Muscle of leg (tissue), 11 donors: ENCODE data around the gene STIL. TPM values are rescaled to one million over a fixed set of nuclear protein-coding genes. Genes with fewer than 3 reads are reported as not detected.

Experiments
- DNase-seq: peaks from one replicate; pipeline ENCODE4 v3.0.0; 2013
- H3K27ac ChIP-seq: one replicate; pipeline ENCODE4 v1.5.1; 2013; ENCODE audit warnings: mild to moderate bottlenecking, low read length, control low read depth
- H3K27me3 ChIP-seq: one replicate; pipeline ENCODE4 v1.6.1; 2013; ENCODE audit warnings: low read length; ENCODE audit not compliant: control insufficient read depth, insufficient read depth
- H3K36me3 ChIP-seq: one replicate; pipeline ENCODE4 v1.6.1; 2013; ENCODE audit warnings: low read length; ENCODE audit not compliant: control insufficient read depth, insufficient read depth
- H3K4me1 ChIP-seq: one replicate; pipeline ENCODE4 v1.6.1; 2013; ENCODE audit warnings: low read length; ENCODE audit not compliant: control insufficient read depth, insufficient read depth
- H3K4me3 ChIP-seq: one replicate; pipeline ENCODE4 v1.5.1; 2013; ENCODE audit warnings: low read length, control low read depth
- H3K9me3 ChIP-seq: replicated peaks from 2 replicates; pipeline ENCODE4 v1.6.1; 2013; ENCODE audit warnings: low read depth, low read length; ENCODE audit not compliant: control insufficient read depth
- WGBS: methylation state at CpG from one replicate; pipeline ENCODE4 v1.1.5; 2013; ENCODE audit warnings: missing lambda C conversion rate; ENCODE audit not compliant: insufficient coverage; 5-methylcytosine and 5-hydroxymethylcytosine counted together
- polyA plus RNA-seq, 8 donors: library from polyadenylated mRNA; unstranded; fragments of 120-200 nt; gene quantifications; one replicate each; pipeline versions ENCODE4 v1.2.1 to v1.2.3, GENCODE V29; 2013; ENCODE audit warnings: inconsistent platforms in 1 of 8, low replicate concordance in 1 of 8; ENCODE audit not compliant: insufficient read length in 8 of 8, insufficient read depth in 1 of 8
- total RNA-seq: library from RNA; stranded (reverse); fragments of 120-200 nt; gene quantifications from one replicate; pipeline ENCODE4 v1.2.4, GENCODE V29; 2013

Gene STIL
- total and polyA plus RNA-seq, 9 donors: 3.6 to 6.0 (median 4.8) TPM

- WGBS: 55% methylated on average over 6 of the region's 9 CpGs
- Histone ChIP-seq H3K36me3 (peaks cover 3% of the 10 kb centered on the region), H3K9me3 (no peaks in the 10 kb centered on the region), H3K27me3 (no peaks in the 10 kb centered on the region), H3K27ac (peak overlapping the region; percentile 99), H3K4me1 (peaks cover 17% of the 10 kb centered on the region), H3K4me3 (peak overlapping the region; percentile 97)
- DNase-seq: peak; percentile 21
These were observed 21.0 kb upstream of the STIL start for GRCh38 chr1:47334765-47335435.

- Histone ChIP-seq H3K27me3 (no peaks in the 10 kb centered on the region), H3K36me3 (peaks cover 3% of the 10 kb centered on the region), H3K9me3 (no peaks in the 10 kb centered on the region), H3K27ac (peak overlapping the region; percentile 99), H3K4me3 (peak overlapping the region; percentile 97), H3K4me1 (peaks cover 17% of the 10 kb centered on the region)
- under 1% methylated on average over 80 of the region's 90 CpGs for WGBS
- peak; percentile 94 for DNase-seq
These were observed 20.2 kb upstream of the STIL start for GRCh38 chr1:47333922-47334764.

- Histone ChIP-seq H3K4me3 (peak within 1 kb of the TSS; percentile 97), H3K27me3 (no peaks in the 10 kb centered on the region), H3K36me3 (peaks cover 3% of the 10 kb centered on the region), H3K9me3 (no peaks in the 10 kb centered on the region), H3K4me1 (peaks cover 17% of the 10 kb centered on the region), H3K27ac (peak within 1 kb of the TSS; percentile 99)
- DNase-seq: peak; percentile 92
- WGBS: 0% methylated on average over 40 of the region's 40 CpGs
These were observed 19.6 kb upstream of the STIL start, which contains the start of gene CMPK1 for GRCh38 chr1:47333578-47333921. TSS of gene CMPK1 (plus strand) at chr1:47333790. CDS start at chr1:47333946, 156 bp downstream.

- DNase-seq: no peak
- Histone ChIP-seq H3K36me3 (peaks cover 3% of the 10 kb centered on the region), H3K4me1 (peaks cover 17% of the 10 kb centered on the region), H3K27me3 (no peaks in the 10 kb centered on the region), H3K27ac (peak overlapping the region; percentile 91), H3K4me3 (peak overlapping the region; percentile 97), H3K9me3 (no peaks in the 10 kb centered on the region)
- WGBS: 48% methylated on average over 15 of the region's 19 CpGs
These were observed 19.0 kb upstream of the STIL start for GRCh38 chr1:47332779-47333577.

GRCh38 chr1:47331875-47332274 is 17.9 kb upstream of the STIL start:
- no peak overlapping the region for H3K27ac ChIP-seq
- no peak for DNase-seq
- no peaks in the 10 kb centered on the region for H3K9me3 ChIP-seq
- no peaks in the 10 kb centered on the region for H3K27me3 ChIP-seq
- H3K4me1 ChIP-seq: peaks cover 17% of the 10 kb centered on the region
- peaks cover 3% of the 10 kb centered on the region for H3K36me3 ChIP-seq
- H3K4me3 ChIP-seq: no peak overlapping the region
- WGBS: 87% methylated on average over 2 of the region's 2 CpGs

GRCh38 chr1:47330212-47330611 is 16.3 kb upstream of the STIL start:
- DNase-seq: no peak
- Histone ChIP-seq H3K27ac (no peak overlapping the region), H3K36me3 (no peaks in the 10 kb centered on the region), H3K9me3 (no peaks in the 10 kb centered on the region), H3K27me3 (no peaks in the 10 kb centered on the region), H3K4me1 (peaks cover 15% of the 10 kb centered on the region), H3K4me3 (no peak overlapping the region)
- no CpG with 5 or more reads among the region's 1 CpG for WGBS

- DNase-seq: no peak
- WGBS: no CpG with 5 or more reads among the region's 3 CpGs
These were observed 15.0 kb upstream of the STIL start for GRCh38 chr1:47328992-47329391.

GRCh38 chr1:47326271-47326670 is 12.3 kb upstream of the STIL start:
- H3K27me3 ChIP-seq: no peaks in the 10 kb centered on the region
- no peak overlapping the region for H3K27ac ChIP-seq
- WGBS: 92% methylated on average over 2 of the region's 2 CpGs
- no peak overlapping the region for H3K4me3 ChIP-seq
- no peaks in the 10 kb centered on the region for H3K9me3 ChIP-seq
- no peaks in the 10 kb centered on the region for H3K4me1 ChIP-seq
- DNase-seq: no peak
- H3K36me3 ChIP-seq: no peaks in the 10 kb centered on the region

More at GRCh38 chr1:47328992-47329391, 15.0 kb upstream of the STIL start:
- peaks cover 14% of the 10 kb centered on the region for H3K4me1 ChIP-seq
- no peaks in the 10 kb centered on the region for H3K9me3 ChIP-seq
- no peaks in the 10 kb centered on the region for H3K27me3 ChIP-seq
- H3K4me3 ChIP-seq: no peak overlapping the region
- no peak overlapping the region for H3K27ac ChIP-seq
- H3K36me3 ChIP-seq: no peaks in the 10 kb centered on the region

GRCh38 chr1:47325528-47325927 is 11.6 kb upstream of the STIL start:
- no peaks in the 10 kb centered on the region for H3K4me1 ChIP-seq
- H3K27me3 ChIP-seq: no peaks in the 10 kb centered on the region
- H3K36me3 ChIP-seq: no peaks in the 10 kb centered on the region
- no peak overlapping the region for H3K27ac ChIP-seq
- no CpG with 5 or more reads among the region's 2 CpGs for WGBS
- no peaks in the 10 kb centered on the region for H3K9me3 ChIP-seq
- DNase-seq: no peak
- no peak overlapping the region for H3K4me3 ChIP-seq

- Histone ChIP-seq H3K4me3 (no peak overlapping the region), H3K27ac (no peak overlapping the region), H3K27me3 (no peaks in the 10 kb centered on the region), H3K4me1 (no peaks in the 10 kb centered on the region), H3K9me3 (no peaks in the 10 kb centered on the region), H3K36me3 (no peaks in the 10 kb centered on the region)
- no peak for DNase-seq
- no CpG with 5 or more reads among the region's 3 CpGs for WGBS
These were observed 10.7 kb upstream of the STIL start for GRCh38 chr1:47324682-47325081.
